DND-41 (cell line): ENCODE data around the gene DACH1.

Experiments
- ATAC-seq: fragments of 200-7000 bp; cut with Tn5 transposase; 3 replicates; pipeline ENCODE4 v1.9.1; 2021; ENCODE audit warnings: low read depth; ENCODE audit not compliant: insufficient read depth
- DNase-seq: peaks from one replicate; pipeline ENCODE4 v3.0.0-alpha.2; 2020
- H2AFZ ChIP-seq: 2 replicates; pipeline ENCODE4 v1.6.0; 2012; ENCODE audit warnings: low read depth, low read length
- H3K27ac ChIP-seq: 2 replicates; pipeline ENCODE4 v1.5.1; 2012; ENCODE audit warnings: low read length, inconsistent platforms
- H3K27me3 ChIP-seq: fragments of 200-600 bp; sonication (generic); 2 replicates; pipeline ENCODE4 v1.6.0; 2012; ENCODE audit warnings: low read length, mild to moderate bottlenecking, inconsistent platforms; ENCODE audit not compliant: insufficient read depth, poor library complexity
- H3K36me3 ChIP-seq: 2 replicates; pipeline ENCODE4 v1.5.1; 2012; ENCODE audit warnings: low read length, inconsistent platforms; ENCODE audit not compliant: insufficient read depth
- H3K4me1 ChIP-seq: 2 replicates; pipeline ENCODE4 v1.5.1; 2012; ENCODE audit warnings: mild to moderate bottlenecking, low read length; ENCODE audit not compliant: insufficient read depth
- H3K4me2 ChIP-seq: 2 replicates; pipeline ENCODE4 v1.6.0; 2012; ENCODE audit warnings: mild to moderate bottlenecking, moderate library complexity, low read length, inconsistent platforms; ENCODE audit not compliant: insufficient read depth
- H3K4me3 ChIP-seq, 2 experiments: fragments of 200-600 bp in 1 of 2; shearing (Covaris generic) in 1 of 2; 2 replicates each; pipeline ENCODE4 v1.5.1; 2012 to 2016; ENCODE audit warnings: inconsistent platforms in 2 of 2, low read length in 2 of 2, mild to moderate bottlenecking in 2 of 2, low read depth in 1 of 2, moderate library complexity in 1 of 2
- H3K79me2 ChIP-seq: 2 replicates; pipeline ENCODE4 v1.6.0; 2012; ENCODE audit warnings: low read length, inconsistent platforms; ENCODE audit not compliant: insufficient read depth
- H3K9ac ChIP-seq: 2 replicates; pipeline ENCODE4 v1.6.0; 2012; ENCODE audit warnings: low read depth, mild to moderate bottlenecking, inconsistent platforms, low read length, moderate library complexity
- H3K9me3 ChIP-seq: 2 replicates; pipeline ENCODE4 v1.5.1; 2012; ENCODE audit warnings: low read length, moderate library complexity, mild to moderate bottlenecking, inconsistent platforms; ENCODE audit not compliant: insufficient read depth, severe bottlenecking
- H4K20me1 ChIP-seq: 2 replicates; pipeline ENCODE4 v1.6.0; 2012; ENCODE audit warnings: low read length; ENCODE audit not compliant: insufficient read depth
- CTCF ChIP-seq: IDR thresholded peaks from 2 replicates; pipeline ENCODE4 v1.5.1; 2012; ENCODE audit warnings: borderline replicate concordance, low read length, moderate library complexity, mild to moderate bottlenecking; ENCODE audit not compliant: poor library complexity, severe bottlenecking; ENCODE audit errors: extremely low read depth
- EZH2 ChIP-seq: IDR thresholded peaks from 3 replicates; pipeline ENCODE4 v1.6.1; 2012; ENCODE audit warnings: borderline replicate concordance, low read depth, mild to moderate bottlenecking, moderate library complexity, low read length, inconsistent platforms; ENCODE audit not compliant: severe bottlenecking

Gene DACH1

GRCh38 chr13:71772361-71772760, 94.6 kb downstream of the DACH1 start:
- H4K20me1 ChIP-seq: no peaks in the 10 kb centered on the region
- TF ChIP-seq EZH2 (no peak), CTCF (no peak)
- H3K36me3 ChIP-seq: no peaks in the 10 kb centered on the region
- H3K4me2 ChIP-seq: no peak overlapping the region
- no peaks in the 10 kb centered on the region for H3K79me2 ChIP-seq
- H3K4me1 ChIP-seq: no peaks in the 10 kb centered on the region
- H3K27ac ChIP-seq: no peak overlapping the region
- H3K9me3 ChIP-seq: no peaks in the 10 kb centered on the region
- H3K4me3 ChIP-seq: no peak overlapping the region
- DNase-seq: no peak
- no peaks in the 10 kb centered on the region for H3K27me3 ChIP-seq
- H3K9ac ChIP-seq: no peak overlapping the region
- no peak for ATAC-seq
- H2AFZ ChIP-seq: no peak overlapping the region

DNA sequence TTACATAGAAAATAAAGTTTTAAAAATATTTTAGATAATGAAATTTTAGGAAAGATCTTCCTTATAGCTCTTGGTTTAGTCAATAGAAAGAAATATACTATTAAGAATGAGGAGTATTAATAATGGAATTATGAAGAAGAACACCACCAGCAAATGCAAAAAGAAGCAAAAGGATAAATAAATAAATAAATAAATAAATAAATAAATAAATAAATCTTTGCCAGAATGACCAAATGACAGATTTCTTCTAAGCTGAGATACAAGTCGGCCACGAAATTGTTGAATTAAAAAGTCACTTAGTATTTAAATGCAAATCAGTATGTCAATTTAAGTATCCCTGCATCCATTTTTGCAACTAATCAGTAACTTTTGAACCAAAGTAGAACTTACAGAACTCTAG, 95.9 kb downstream of the DACH1 start:
- Histone ChIP-seq H3K4me1 (no peaks in the 10 kb centered on the region), H2AFZ (no peak overlapping the region), H3K27ac (no peak overlapping the region), H3K9ac (no peak overlapping the region), H3K79me2 (no peaks in the 10 kb centered on the region), H4K20me1 (no peaks in the 10 kb centered on the region), H3K9me3 (no peaks in the 10 kb centered on the region), H3K27me3 (no peaks in the 10 kb centered on the region), H3K4me2 (no peak overlapping the region), H3K4me3 (no peak overlapping the region), H3K36me3 (no peaks in the 10 kb centered on the region)
- ATAC-seq (no peak), DNase-seq (no peak)
- TF ChIP-seq CTCF (no peak), EZH2 (no peak)

GRCh38 chr13:71770710-71771109, 96.3 kb downstream of the DACH1 start:
- ATAC-seq (no peak), DNase-seq (no peak)
- no peak overlapping the region for H3K9ac ChIP-seq
- no peaks in the 10 kb centered on the region for H3K79me2 ChIP-seq
- no peak overlapping the region for H3K27ac ChIP-seq
- H3K4me2 ChIP-seq: no peak overlapping the region
- no peaks in the 10 kb centered on the region for H3K4me1 ChIP-seq
- H3K9me3 ChIP-seq: no peaks in the 10 kb centered on the region
- no peaks in the 10 kb centered on the region for H3K27me3 ChIP-seq
- no peaks in the 10 kb centered on the region for H4K20me1 ChIP-seq
- no peak for TF ChIP-seq CTCF
- TF ChIP-seq EZH2: no peak
- no peaks in the 10 kb centered on the region for H3K36me3 ChIP-seq
- H3K4me3 ChIP-seq: no peak overlapping the region
- no peak overlapping the region for H2AFZ ChIP-seq

DNA sequence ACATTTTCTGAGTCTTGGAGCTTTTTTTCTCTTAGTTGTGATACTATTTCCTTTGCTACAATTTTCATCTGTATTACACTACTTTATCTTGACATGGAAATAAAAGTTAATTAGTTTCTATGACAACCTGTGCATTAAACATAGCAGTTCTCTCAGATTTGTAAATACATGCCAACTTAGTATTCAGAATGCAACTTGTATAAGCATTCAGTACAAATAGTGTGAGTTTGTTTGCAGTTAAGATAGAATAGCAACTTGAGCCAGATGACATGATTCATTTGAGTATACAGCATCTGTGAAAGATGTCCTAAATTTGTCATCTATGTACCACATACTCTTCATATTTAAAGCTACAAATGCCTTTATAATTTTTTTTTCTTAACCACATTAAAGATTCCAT, 98.1 kb downstream of the DACH1 start:
- no peaks in the 10 kb centered on the region for H4K20me1 ChIP-seq
- H3K27ac ChIP-seq: no peak overlapping the region
- no peak overlapping the region for H3K4me2 ChIP-seq
- H3K79me2 ChIP-seq: no peaks in the 10 kb centered on the region
- no peak for ATAC-seq
- DNase-seq: no peak
- no peak overlapping the region for H2AFZ ChIP-seq
- no peaks in the 10 kb centered on the region for H3K9me3 ChIP-seq
- no peaks in the 10 kb centered on the region for H3K4me1 ChIP-seq
- no peak overlapping the region for H3K4me3 ChIP-seq
- no peaks in the 10 kb centered on the region for H3K27me3 ChIP-seq
- no peaks in the 10 kb centered on the region for H3K36me3 ChIP-seq
- no peak overlapping the region for H3K9ac ChIP-seq
- TF ChIP-seq EZH2 (no peak), CTCF (no peak)
